Fibroblast of lung (primary cell): ENCODE measurements around the gene CLIC1. TPM values are rescaled to one million over a fixed set of nuclear protein-coding genes. Genes with fewer than 3 reads are reported as not detected.

Experiments
- DNase-seq, 2 donors: peaks; one replicate each; pipeline versions ENCODE4 v3.0.0 to v3.0.0-alpha.2; 2010; ENCODE audit warnings: low read depth in 2 of 2
- H2AFZ ChIP-seq: 2 replicates; pipeline ENCODE4 v1.5.1; 2012; ENCODE audit warnings: low read length, control low read depth, inconsistent platforms
- H3K27ac ChIP-seq: 2 replicates; pipeline ENCODE4 v1.5.1; 2011; ENCODE audit warnings: low read length, control low read depth; ENCODE audit not compliant: insufficient read depth
- H3K27me3 ChIP-seq: 2 replicates; pipeline ENCODE4 v1.5.1; 2011; ENCODE audit warnings: mild to moderate bottlenecking, low read length; ENCODE audit not compliant: control insufficient read depth, insufficient read depth
- H3K36me3 ChIP-seq: 2 replicates; pipeline ENCODE4 v1.5.1; 2011; ENCODE audit warnings: low read length; ENCODE audit not compliant: control insufficient read depth, insufficient read depth
- H3K4me1 ChIP-seq: 2 replicates; pipeline ENCODE4 v1.5.1; 2011; ENCODE audit warnings: low read length; ENCODE audit not compliant: control insufficient read depth, insufficient read depth; ENCODE audit errors: extremely low read depth
- H3K4me2 ChIP-seq: 2 replicates; pipeline ENCODE4 v1.5.1; 2011; ENCODE audit warnings: low read length, control low read depth; ENCODE audit not compliant: insufficient read depth; ENCODE audit errors: extremely low read depth
- H3K4me3 ChIP-seq, 4 experiments: fragments of 200-600 bp in 1 of 4; sonication (generic) in 1 of 4; replicated peaks in 1 of 4; 2 replicates each; pipeline ENCODE4 v1.5.1; 2011 to 2016; ENCODE audit warnings: low read length in 4 of 4, low read depth in 3 of 4, mild to moderate bottlenecking in 3 of 4, control low read depth in 2 of 4, inconsistent platforms in 1 of 4, mixed read lengths in 1 of 4; ENCODE audit not compliant: insufficient read depth in 1 of 4; ENCODE audit errors: control extremely low read depth in 1 of 4
- H3K79me2 ChIP-seq: 2 replicates; pipeline ENCODE4 v1.5.1; 2012; ENCODE audit warnings: mild to moderate bottlenecking, low read length, inconsistent platforms; ENCODE audit not compliant: control insufficient read depth, insufficient read depth
- H3K9ac ChIP-seq: 2 replicates; pipeline ENCODE4 v1.5.1; 2011; ENCODE audit warnings: mild to moderate bottlenecking, low read length, control low read depth; ENCODE audit not compliant: insufficient read depth
- H3K9me3 ChIP-seq: 2 replicates; pipeline ENCODE4 v1.5.1; 2012; ENCODE audit warnings: low read depth, low read length; ENCODE audit not compliant: control insufficient read depth, insufficient read depth
- H4K20me1 ChIP-seq: 2 replicates; pipeline ENCODE4 v1.5.1; 2011; ENCODE audit warnings: low read length; ENCODE audit not compliant: control insufficient read depth, insufficient read depth; ENCODE audit errors: extremely low read depth
- EZH2 ChIP-seq: IDR thresholded peaks from 2 replicates; pipeline ENCODE4 v1.5.1; 2012; ENCODE audit warnings: low read length, control low read depth, mild to moderate bottlenecking; ENCODE audit errors: missing control alignments
- polyA plus RNA-seq, 2 donors: library from polyadenylated mRNA; depleted of rRNA in 1 of 2; stranded (reverse) in 1 of 2; unstranded in 1 of 2; fragments of >200 nt; gene quantifications; 2 replicates each; pipeline ENCODE4 v1.2.1, GENCODE V29; 2011 to 2012; ENCODE audit warnings: missing spikeins in 1 of 2
- total RNA-seq: library from RNA; depleted of rRNA; stranded (reverse); fragments of >200 nt; gene quantifications from 2 replicates; pipeline ENCODE4 v1.2.1, GENCODE V29; 2014
- TF ChIP-seq, protein P1 (sequence below), 2 donors: IDR thresholded peaks in 1 of 2; conservative IDR thresholded peaks in 1 of 2; 1 replicate in 1 of 2; 2 replicates in 1 of 2; pipeline ENCODE4 v1.5.1; 2011 to 2012; ENCODE audit warnings: low read length in 2 of 2, control low read depth in 1 of 2, inconsistent platforms in 1 of 2, low read depth in 1 of 2, mild to moderate bottlenecking in 1 of 2

The CLIC1 gene
- total and polyA plus RNA-seq, 2 donors (not counting 1 experiment from before 2014, with no cell fraction given): 615 to 639 TPM

DNA sequence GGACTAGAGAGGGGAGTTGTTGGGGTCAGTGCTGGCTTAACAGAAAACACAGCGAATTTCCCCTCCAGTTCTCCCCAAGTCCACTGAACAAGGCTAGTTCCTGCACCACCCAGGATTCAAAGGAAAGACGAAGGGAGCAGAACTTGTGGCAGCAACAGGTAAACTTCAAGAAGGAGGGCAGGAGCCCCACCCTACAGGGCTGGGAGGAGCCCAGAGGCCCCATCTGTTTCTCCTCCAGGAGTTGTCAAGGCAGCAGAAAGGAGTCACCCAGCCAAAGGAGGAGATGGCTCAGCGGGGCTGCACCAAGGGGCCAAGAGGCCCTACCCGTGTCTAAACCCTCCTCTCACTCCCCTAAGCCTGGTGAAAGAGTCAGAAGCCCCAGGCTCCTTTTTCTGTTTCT, 27.9 kb upstream of the CLIC1 start:
- Histone ChIP-seq H2AFZ (no peak overlapping the region), H3K9ac (no peak overlapping the region), H3K36me3 (peaks cover 4% of the 10 kb centered on the region), H3K9me3 (no peaks in the 10 kb centered on the region), H4K20me1 (no peaks in the 10 kb centered on the region), H3K79me2 (no peaks in the 10 kb centered on the region), H3K4me2 (no peak overlapping the region), H3K27ac (no peak overlapping the region), H3K4me3 (no peak overlapping the region), H3K4me1 (peaks cover 4% of the 10 kb centered on the region), H3K27me3 (no peaks in the 10 kb centered on the region)
- TF ChIP-seq, protein P1, sequence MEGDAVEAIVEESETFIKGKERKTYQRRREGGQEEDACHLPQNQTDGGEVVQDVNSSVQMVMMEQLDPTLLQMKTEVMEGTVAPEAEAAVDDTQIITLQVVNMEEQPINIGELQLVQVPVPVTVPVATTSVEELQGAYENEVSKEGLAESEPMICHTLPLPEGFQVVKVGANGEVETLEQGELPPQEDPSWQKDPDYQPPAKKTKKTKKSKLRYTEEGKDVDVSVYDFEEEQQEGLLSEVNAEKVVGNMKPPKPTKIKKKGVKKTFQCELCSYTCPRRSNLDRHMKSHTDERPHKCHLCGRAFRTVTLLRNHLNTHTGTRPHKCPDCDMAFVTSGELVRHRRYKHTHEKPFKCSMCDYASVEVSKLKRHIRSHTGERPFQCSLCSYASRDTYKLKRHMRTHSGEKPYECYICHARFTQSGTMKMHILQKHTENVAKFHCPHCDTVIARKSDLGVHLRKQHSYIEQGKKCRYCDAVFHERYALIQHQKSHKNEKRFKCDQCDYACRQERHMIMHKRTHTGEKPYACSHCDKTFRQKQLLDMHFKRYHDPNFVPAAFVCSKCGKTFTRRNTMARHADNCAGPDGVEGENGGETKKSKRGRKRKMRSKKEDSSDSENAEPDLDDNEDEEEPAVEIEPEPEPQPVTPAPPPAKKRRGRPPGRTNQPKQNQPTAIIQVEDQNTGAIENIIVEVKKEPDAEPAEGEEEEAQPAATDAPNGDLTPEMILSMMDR (conservative IDR thresholded peaks at IDR 0.05 in 1 of 2, IDR thresholded peaks at IDR 0.05 in 1 of 2; ENCODE audit: low read depth in 1 of 2, low read length in 2 of 2): no peak
- TF ChIP-seq EZH2: no peak
- no peak for DNase-seq

DNA sequence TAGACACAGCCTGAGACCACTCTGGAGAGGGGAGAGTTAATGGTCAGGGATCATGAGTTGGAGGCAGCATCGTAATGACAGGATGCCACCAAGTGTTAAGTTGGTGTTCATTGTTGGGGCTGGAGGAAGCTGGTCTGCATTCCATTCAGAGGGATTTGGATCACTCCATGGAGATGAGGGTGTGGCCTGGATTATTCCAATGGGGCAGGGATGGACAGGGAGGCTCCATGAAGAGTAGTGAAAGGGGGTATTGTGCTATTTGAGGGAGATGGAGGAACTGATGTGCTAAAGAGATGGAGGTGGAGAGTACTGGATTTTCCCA, 27.2 kb upstream of the CLIC1 start:
- no peaks in the 10 kb centered on the region for H3K27me3 ChIP-seq
- H3K27ac ChIP-seq: no peak overlapping the region
- H3K4me1 ChIP-seq: peaks cover 4% of the 10 kb centered on the region
- H3K4me3 ChIP-seq: no peak overlapping the region
- no peak overlapping the region for H2AFZ ChIP-seq
- no peak for TF ChIP-seq EZH2
- TF ChIP-seq, protein P1 (conservative IDR thresholded peaks at IDR 0.05 in 1 of 2, IDR thresholded peaks at IDR 0.05 in 1 of 2; ENCODE audit: low read depth in 1 of 2, low read length in 2 of 2): no peak
- H3K36me3 ChIP-seq: peaks cover 5% of the 10 kb centered on the region
- H3K79me2 ChIP-seq: no peaks in the 10 kb centered on the region
- no peaks in the 10 kb centered on the region for H4K20me1 ChIP-seq
- no peak overlapping the region for H3K4me2 ChIP-seq
- DNase-seq: peak; percentile 49 to 59
- H3K9me3 ChIP-seq: no peaks in the 10 kb centered on the region
- no peak overlapping the region for H3K9ac ChIP-seq

DNA sequence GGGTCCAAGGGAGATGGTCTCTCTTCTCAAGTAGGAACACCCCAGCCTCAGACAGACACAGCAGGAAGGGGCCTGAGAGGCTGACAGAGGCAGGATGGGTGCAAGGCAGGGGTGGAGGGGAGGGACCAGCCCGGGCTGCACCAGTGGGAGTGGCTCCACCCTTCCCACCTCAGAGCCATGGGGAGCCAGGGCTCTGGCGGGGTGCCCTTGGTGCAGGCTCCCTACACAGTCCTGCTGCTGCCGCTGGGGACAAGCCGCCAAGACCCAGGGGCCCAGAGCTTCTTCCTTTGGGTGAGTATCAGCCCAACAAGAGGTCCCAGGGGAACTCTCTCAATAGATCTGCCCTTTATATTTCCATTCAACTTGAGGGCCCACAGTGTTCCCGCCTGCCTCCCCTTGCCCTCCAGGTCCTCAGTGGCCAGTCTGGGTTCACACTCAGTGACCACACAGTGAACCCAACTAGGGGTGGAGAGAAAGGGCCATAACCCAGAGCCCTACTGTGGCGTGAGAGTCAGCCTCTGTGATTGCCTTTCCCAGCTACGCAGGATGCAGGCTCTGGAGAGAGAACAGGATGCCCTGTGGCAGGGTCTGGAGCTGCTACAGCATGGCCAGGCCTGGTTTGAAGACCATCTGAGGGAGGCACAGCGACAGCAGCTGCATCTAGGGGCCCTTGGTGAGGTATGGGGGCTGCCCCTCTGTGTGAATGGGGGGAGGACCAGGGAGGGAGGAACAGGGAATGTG, 26.7 kb upstream of the CLIC1 start:
- Histone ChIP-seq H3K4me2 (no peak overlapping the region), H2AFZ (no peak overlapping the region), H3K4me3 (no peak overlapping the region), H3K27ac (no peak overlapping the region), H3K36me3 (peaks cover 7% of the 10 kb centered on the region), H3K27me3 (no peaks in the 10 kb centered on the region), H3K79me2 (no peaks in the 10 kb centered on the region), H4K20me1 (no peaks in the 10 kb centered on the region), H3K4me1 (peaks cover 4% of the 10 kb centered on the region), H3K9me3 (no peaks in the 10 kb centered on the region), H3K9ac (no peak overlapping the region)
- TF ChIP-seq, protein P1 (conservative IDR thresholded peaks at IDR 0.05 in 1 of 2, IDR thresholded peaks at IDR 0.05 in 1 of 2; ENCODE audit: low read depth in 1 of 2, low read length in 2 of 2): no peak
- no peak for TF ChIP-seq EZH2
- no peak for DNase-seq
